H7 (cell line): Measurements from ENCODE around the gene TFF1. TPM values are rescaled to one million over a fixed set of nuclear protein-coding genes. Genes with fewer than 3 reads are reported as not detected.
"Not testable (repeated sequence)": the region's sequence is repeated elsewhere in the genome, so short reads cannot be mapped to it uniquely, and the experiment has no call there.

Experiments
- DNase-seq: peaks from one replicate; pipeline ENCODE4 v3.0.0; 2012
- H3K27me3 ChIP-seq: 2 replicates; pipeline ENCODE4 v1.6.0; 2011; ENCODE audit warnings: mild to moderate bottlenecking, low read length; ENCODE audit not compliant: control insufficient read depth, insufficient read depth
- H3K36me3 ChIP-seq: replicated peaks from 2 replicates; pipeline ENCODE4 v1.5.1; 2011; ENCODE audit warnings: low read length; ENCODE audit not compliant: control insufficient read depth, insufficient read depth
- H3K4me3 ChIP-seq: 2 replicates; pipeline ENCODE4 v1.5.1; 2011; ENCODE audit warnings: low read depth, mild to moderate bottlenecking, control low read depth, low read length, moderate library complexity; ENCODE audit not compliant: insufficient read depth
- total RNA-seq: library from RNA; depleted of rRNA; stranded (reverse); fragments of >200 nt; shearing (Covaris generic); gene quantifications from 2 replicates; pipeline ENCODE4 v1.2.3, GENCODE V29; 2014; rRNA removed

The TFF1 gene
- total RNA-seq, result 1.3 TPM in 1 of 2 replicates, not detected in the other

GRCh38 chr21:42366292-42367010, at the start of gene TFF1:
TFF1 (minus strand) TSS chr21:42366535; CDS start chr21:42366495, 40 bp downstream.
- H3K36me3 ChIP-seq, result no peaks in the 10 kb centered on the region
- no peak for DNase-seq
- no peaks in the 10 kb centered on the region for H3K27me3 ChIP-seq
- no peak within 1 kb of the TSS for H3K4me3 ChIP-seq

GRCh38 chr21:42414928-42415769, 48.8 kb upstream of the TFF1 start:
- no peaks in the 10 kb centered on the region for H3K27me3 ChIP-seq
- no peak for DNase-seq
- no peak overlapping the region for H3K4me3 ChIP-seq
- H3K36me3 ChIP-seq, result no peaks in the 10 kb centered on the region

GRCh38 chr21:42414553-42414927, 48.2 kb upstream of the TFF1 start:
- no peaks in the 10 kb centered on the region for H3K27me3 ChIP-seq
- no peak for DNase-seq
- H3K4me3 ChIP-seq, result no peak overlapping the region
- H3K36me3 ChIP-seq, result no peaks in the 10 kb centered on the region

GRCh38 chr21:42414066-42414465, 47.7 kb upstream of the TFF1 start:
- Histone ChIP-seq H3K4me3 (no peak overlapping the region), H3K27me3 (no peaks in the 10 kb centered on the region)
- DNase-seq, result no peak

GRCh38 chr21:42413500-42413899, 47.2 kb upstream of the TFF1 start:
- H3K27me3 ChIP-seq, result no peaks in the 10 kb centered on the region
- no peak overlapping the region for H3K4me3 ChIP-seq
- no peaks in the 10 kb centered on the region for H3K36me3 ChIP-seq
- no peak for DNase-seq

More at GRCh38 chr21:42414066-42414465, 47.7 kb upstream of the TFF1 start:
- no peaks in the 10 kb centered on the region for H3K36me3 ChIP-seq

GRCh38 chr21:42413093-42413492, 46.8 kb upstream of the TFF1 start:
- no peaks in the 10 kb centered on the region for H3K36me3 ChIP-seq

GRCh38 chr21:42412636-42412933, 46.2 kb upstream of the TFF1 start:
- no peak for DNase-seq
- Histone ChIP-seq H3K4me3 (no peak overlapping the region), H3K27me3 (no peaks in the 10 kb centered on the region), H3K36me3 (no peaks in the 10 kb centered on the region)

More at GRCh38 chr21:42413093-42413492, 46.8 kb upstream of the TFF1 start:
- no peak for DNase-seq
- no peaks in the 10 kb centered on the region for H3K27me3 ChIP-seq
- H3K4me3 ChIP-seq, result no peak overlapping the region

GRCh38 chr21:42411891-42412635, 45.7 kb upstream of the TFF1 start:
- no peaks in the 10 kb centered on the region for H3K27me3 ChIP-seq
- peak; percentile 63 for DNase-seq
- no peak overlapping the region for H3K4me3 ChIP-seq
- H3K36me3 ChIP-seq, result no peaks in the 10 kb centered on the region

- H3K27me3 ChIP-seq, result no peaks in the 10 kb centered on the region
- no peaks in the 10 kb centered on the region for H3K36me3 ChIP-seq
- H3K4me3 ChIP-seq, result no peak overlapping the region
- peak; percentile 85 for DNase-seq
Measured at GRCh38 chr21:42411197-42411869, 45.0 kb upstream of the TFF1 start.

- Histone ChIP-seq H3K4me3 (no peak overlapping the region), H3K36me3 (no peaks in the 10 kb centered on the region), H3K27me3 (no peaks in the 10 kb centered on the region)
- DNase-seq, result no peak
Measured at GRCh38 chr21:42409366-42409765, 43.0 kb upstream of the TFF1 start.

GRCh38 chr21:42408718-42409117, 42.4 kb upstream of the TFF1 start:
- not testable (repeated sequence) for H3K27me3 ChIP-seq, H3K4me3 ChIP-seq, H3K36me3 ChIP-seq

GRCh38 chr21:42407476-42407875, 41.1 kb upstream of the TFF1 start:
- Histone ChIP-seq H3K27me3 (no peaks in the 10 kb centered on the region), H3K4me3 (no peak overlapping the region), H3K36me3 (no peaks in the 10 kb centered on the region)
- DNase-seq, result no peak

More at GRCh38 chr21:42408718-42409117, 42.4 kb upstream of the TFF1 start:
- not testable (repeated sequence) for DNase-seq

GRCh38 chr21:42406866-42407265, 40.5 kb upstream of the TFF1 start:
- no peaks in the 10 kb centered on the region for H3K27me3 ChIP-seq
- no peak for DNase-seq
- no peaks in the 10 kb centered on the region for H3K36me3 ChIP-seq
- no peak overlapping the region for H3K4me3 ChIP-seq

- no peaks in the 10 kb centered on the region for H3K36me3 ChIP-seq
- DNase-seq, result no peak
- no peak overlapping the region for H3K4me3 ChIP-seq
- H3K27me3 ChIP-seq, result no peaks in the 10 kb centered on the region
Measured at GRCh38 chr21:42406201-42406621, 39.9 kb upstream of the TFF1 start.
